ENCODE results near the gene IKBIP.
"Not testable (repeated sequence)": the region's sequence is repeated elsewhere in the genome, so short reads cannot be mapped to it uniquely, and the experiment has no call there.

The IKBIP gene

DNA sequence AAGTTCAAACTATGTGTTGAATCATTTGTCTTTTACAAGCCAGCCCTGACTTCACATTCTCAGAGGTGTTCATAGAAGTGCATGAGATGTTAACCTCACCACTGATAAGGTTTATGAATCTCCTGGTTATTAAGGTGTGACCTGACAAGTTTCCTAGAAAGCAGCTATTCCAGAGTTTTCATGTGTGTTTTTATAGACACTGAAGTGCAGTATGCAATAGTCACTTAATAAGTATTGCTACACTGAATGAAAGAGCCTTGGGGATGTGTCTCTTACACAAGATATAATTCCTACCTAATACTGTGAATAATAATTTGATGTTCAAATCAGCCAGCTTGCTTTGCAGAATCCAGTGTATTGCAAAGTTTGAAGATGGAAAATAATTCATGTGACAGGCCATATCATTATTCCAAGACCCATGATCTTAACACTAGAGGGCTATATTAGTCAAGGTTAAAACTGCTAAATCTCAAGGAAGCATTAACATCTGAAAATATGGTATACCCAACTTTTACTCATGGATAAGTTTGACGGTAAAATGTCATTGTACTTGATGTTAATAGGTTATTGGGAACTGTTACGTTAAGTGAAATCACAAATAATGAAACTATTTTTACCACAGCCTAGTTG, 38.1 kb downstream of the IKBIP start:
- Histone ChIP-seq H3K9me3 (ENCODE audit: control extremely low read depth in 1 of 5, control insufficient read depth in 4 of 5, insufficient read depth in 2 of 5, low read depth in 1 of 5, low read length in 4 of 5) (no peaks in the 10 kb centered on the region), H3K4me3 (ENCODE audit: control insufficient read depth in 1 of 7, extremely low read depth in 1 of 7, insufficient read depth in 4 of 7, low read depth in 2 of 7, low read length in 6 of 7) (peak overlapping the region in 1 of 7 experiments; percentile 26), H3K27ac (ENCODE audit: insufficient read depth in 1 of 2, low read depth in 1 of 2, low read length in 2 of 2, poor library complexity in 1 of 2, severe bottlenecking in 2 of 2) (no peak overlapping the region), H3K4me1 (ENCODE audit: control extremely low read depth in 1 of 4, control insufficient read depth in 4 of 4, insufficient read depth in 4 of 4, low read length in 3 of 4) (peaks cover 0 to 15% (median 7%) of the 10 kb centered on the region in 4 experiments), H3K36me3 (ENCODE audit: control insufficient read depth in 4 of 4, insufficient read depth in 4 of 4, low read length in 3 of 4) (peaks cover 8 to 31% (median 23%) of the 10 kb centered on the region in 4 experiments), H3K27me3 (replicated peaks in 2 of 5; ENCODE audit: control insufficient read depth in 4 of 5, insufficient read depth in 5 of 5, low read length in 4 of 5) (no peaks in the 10 kb centered on the region)
- no CpG with 5 or more reads among the region's 2 CpGs for WGBS (ENCODE audit: insufficient coverage)
- peak in 2 of 3 donors; percentile 27 to 33 for DNase-seq
- POLR2A ChIA-PET = interaction anchor here (0.6 kb wide), 1 partner anchor 16 kb away, joined by 3 read pairs; no protein-coding TSS in a partner anchor
- CTCF ChIA-PET = interaction anchor here (0.7 to 6.1 kb wide), 13 partner anchors 10 to 79 kb away, joined by 3 to 47 read pairs (median 5); partner anchors contain the start of gene SLC25A3

DNA sequence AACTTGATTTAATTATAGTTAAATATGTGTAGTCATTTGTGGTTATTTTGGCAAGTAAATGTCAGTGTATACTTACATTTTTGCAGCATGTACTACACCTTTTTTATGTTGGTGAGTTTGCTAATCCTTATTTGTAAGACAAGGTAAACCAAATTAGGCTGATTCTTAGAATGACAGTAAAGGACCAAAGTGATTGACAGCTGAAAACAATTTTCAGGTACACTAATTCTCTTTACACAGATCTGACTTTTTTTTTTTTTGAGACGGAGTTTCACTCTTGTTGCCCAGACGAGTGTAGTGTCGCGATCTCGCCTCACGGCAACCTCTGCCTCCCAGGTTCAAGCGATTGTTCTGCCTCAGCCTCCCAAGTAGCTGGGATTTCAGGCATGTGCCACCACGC, 42.7 kb downstream of the IKBIP start:
- Histone ChIP-seq H3K4me1 (ENCODE audit: control extremely low read depth in 1 of 4, control insufficient read depth in 4 of 4, insufficient read depth in 4 of 4, low read length in 3 of 4) (peaks cover 0 to 3% (median 1%) of the 10 kb centered on the region in 4 experiments), H3K27me3 (replicated peaks in 2 of 5; ENCODE audit: control insufficient read depth in 4 of 5, insufficient read depth in 5 of 5, low read length in 4 of 5) (no peaks in the 10 kb centered on the region), H3K27ac (ENCODE audit: insufficient read depth in 1 of 2, low read depth in 1 of 2, low read length in 2 of 2, poor library complexity in 1 of 2, severe bottlenecking in 2 of 2) (no peak overlapping the region), H3K9me3 (ENCODE audit: control extremely low read depth in 1 of 5, control insufficient read depth in 4 of 5, insufficient read depth in 2 of 5, low read depth in 1 of 5, low read length in 4 of 5) (no peaks in the 10 kb centered on the region), H3K36me3 (ENCODE audit: control insufficient read depth in 4 of 4, insufficient read depth in 4 of 4, low read length in 3 of 4) (peaks cover 21 to 72% (median 58%) of the 10 kb centered on the region in 4 experiments), H3K4me3 (ENCODE audit: control insufficient read depth in 1 of 7, extremely low read depth in 1 of 7, insufficient read depth in 4 of 7, low read depth in 2 of 7, low read length in 6 of 7) (no peak overlapping the region)
- no CpG with 5 or more reads among the region's 8 CpGs for WGBS (ENCODE audit: insufficient coverage)
- CTCF ChIA-PET = interaction anchor here (0.6 to 3.2 kb wide), 5 partner anchors 11 to 50 kb away, joined by 3 to 13 read pairs (median 3); no protein-coding TSS in a partner anchor
- DNase-seq = peak in 2 of 3 donors; percentile 30 to 36
- POLR2A ChIA-PET = interaction anchor here (0.6 to 0.7 kb wide), 2 partner anchors 51 to 105 kb away, joined by 3 to 8 read pairs; no protein-coding TSS in a partner anchor

DNA sequence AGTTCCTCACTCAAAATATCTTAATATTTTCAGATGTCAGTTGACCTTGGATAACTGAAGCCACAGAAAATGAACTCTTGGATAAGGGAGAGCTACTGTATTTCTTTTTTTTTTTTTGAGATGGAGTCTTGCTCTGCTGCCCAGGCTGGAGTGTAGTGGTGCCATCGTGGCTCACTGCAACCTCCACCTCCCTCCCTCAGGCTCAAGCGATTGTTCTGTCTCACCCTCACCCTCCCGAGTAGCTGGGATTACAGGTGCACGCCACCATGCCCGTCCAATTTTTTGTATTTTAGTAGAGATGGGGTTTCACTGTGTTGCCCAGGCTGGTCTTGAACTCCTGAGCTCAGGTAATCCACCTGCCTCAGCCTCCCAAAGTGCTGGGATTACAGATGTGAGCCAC, 47.3 kb downstream of the IKBIP start:
- DNase-seq; H3K27me3 ChIP-seq (replicated peaks in 2 of 5; ENCODE audit: control insufficient read depth in 4 of 5, insufficient read depth in 5 of 5, low read length in 4 of 5); H3K9me3 ChIP-seq (ENCODE audit: control extremely low read depth in 1 of 5, control insufficient read depth in 4 of 5, insufficient read depth in 2 of 5, low read depth in 1 of 5, low read length in 4 of 5); POLR2A ChIA-PET; H3K27ac ChIP-seq (ENCODE audit: insufficient read depth in 1 of 2, low read depth in 1 of 2, low read length in 2 of 2, poor library complexity in 1 of 2, severe bottlenecking in 2 of 2); H3K4me3 ChIP-seq (ENCODE audit: control insufficient read depth in 1 of 7, extremely low read depth in 1 of 7, insufficient read depth in 4 of 7, low read depth in 2 of 7, low read length in 6 of 7): not testable (repeated sequence)
- 100% methylated on average over 2 of the region's 5 CpGs for WGBS (ENCODE audit: insufficient coverage)
- CTCF ChIA-PET = interaction anchor here (1.3 to 5.2 kb wide), 3 partner anchors 8 to 38 kb away, joined by 3 to 47 read pairs (median 3); no protein-coding TSS in a partner anchor
- peaks cover 15 to 66% (median 46%) of the 10 kb centered on the region in 4 experiments for H3K36me3 ChIP-seq (ENCODE audit: control insufficient read depth in 4 of 4, insufficient read depth in 4 of 4, low read length in 3 of 4)
- peaks cover 10 to 20% (median 13%) of the 10 kb centered on the region in 4 experiments for H3K4me1 ChIP-seq (ENCODE audit: control extremely low read depth in 1 of 4, control insufficient read depth in 4 of 4, insufficient read depth in 4 of 4, low read length in 3 of 4)

DNA sequence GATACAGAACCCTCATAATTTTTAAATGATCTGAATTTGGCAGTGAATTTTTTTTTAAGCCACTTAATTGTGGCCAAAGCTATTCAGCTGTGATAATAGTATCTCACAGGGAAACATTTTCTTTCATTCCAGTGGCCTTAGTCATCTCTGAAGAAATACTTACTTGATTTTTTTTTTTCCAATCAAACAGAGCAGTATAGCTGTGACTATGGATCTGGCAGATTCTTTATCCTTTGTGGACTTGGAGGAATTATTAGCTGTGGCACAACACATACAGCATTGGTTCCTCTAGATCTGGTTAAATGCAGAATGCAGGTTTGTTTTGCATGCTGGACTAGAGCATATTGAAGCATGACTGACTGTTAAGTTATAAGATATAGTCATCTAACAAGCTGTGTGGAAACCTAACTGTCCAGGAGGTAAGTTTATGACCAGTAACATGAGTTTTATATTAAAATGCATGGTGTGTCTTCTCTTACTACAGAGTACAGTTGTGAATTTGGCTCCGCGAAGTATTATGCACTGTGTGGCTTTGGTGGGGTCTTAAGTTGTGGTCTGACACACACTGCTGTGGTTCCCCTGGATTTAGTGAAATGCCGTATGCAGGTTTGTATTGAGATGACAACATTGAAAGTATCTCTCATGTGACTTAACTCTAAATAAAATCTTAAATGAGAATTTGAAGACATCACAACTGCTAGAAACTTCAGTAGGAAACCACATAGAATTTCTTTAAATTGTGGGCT, 49.2 kb downstream of the IKBIP start:
- WGBS (ENCODE audit: insufficient coverage) = 90% methylated on average over 2 of the region's 3 CpGs
- no peaks in the 10 kb centered on the region for H3K9me3 ChIP-seq (ENCODE audit: control extremely low read depth in 1 of 5, control insufficient read depth in 4 of 5, insufficient read depth in 2 of 5, low read depth in 1 of 5, low read length in 4 of 5)
- ChIA-PET POLR2A (interaction anchor here (0.5 to 2.4 kb wide), 2 partner anchors 35 to 49 kb away, joined by 3 to 9 read pairs; partner anchors contain the start of genes APAF1 and IKBIP), CTCF (interaction anchor here (1.9 to 5.2 kb wide), 3 partner anchors 10 to 29 kb away, joined by 4 to 47 read pairs (median 5); no protein-coding TSS in a partner anchor)
- peaks cover 11 to 48% (median 34%) of the 10 kb centered on the region in 4 experiments for H3K36me3 ChIP-seq (ENCODE audit: control insufficient read depth in 4 of 4, insufficient read depth in 4 of 4, low read length in 3 of 4)
- peak overlapping the region in 6 of 7 experiments; percentile 85 to 100 (median 99) for H3K4me3 ChIP-seq (ENCODE audit: control insufficient read depth in 1 of 7, extremely low read depth in 1 of 7, insufficient read depth in 4 of 7, low read depth in 2 of 7, low read length in 6 of 7)
- DNase-seq = peak in 2 of 3 donors; percentile 25 to 29
- peaks cover 10 to 20% (median 13%) of the 10 kb centered on the region in 4 experiments for H3K4me1 ChIP-seq (ENCODE audit: control extremely low read depth in 1 of 4, control insufficient read depth in 4 of 4, insufficient read depth in 4 of 4, low read length in 3 of 4)
- peak overlapping the region; percentile 96 to 98 for H3K27ac ChIP-seq (ENCODE audit: insufficient read depth in 1 of 2, low read depth in 1 of 2, low read length in 2 of 2, poor library complexity in 1 of 2, severe bottlenecking in 2 of 2)
- H3K27me3 ChIP-seq (replicated peaks in 2 of 5; ENCODE audit: control insufficient read depth in 4 of 5, insufficient read depth in 5 of 5, low read length in 4 of 5) = no peaks in the 10 kb centered on the region

DNA sequence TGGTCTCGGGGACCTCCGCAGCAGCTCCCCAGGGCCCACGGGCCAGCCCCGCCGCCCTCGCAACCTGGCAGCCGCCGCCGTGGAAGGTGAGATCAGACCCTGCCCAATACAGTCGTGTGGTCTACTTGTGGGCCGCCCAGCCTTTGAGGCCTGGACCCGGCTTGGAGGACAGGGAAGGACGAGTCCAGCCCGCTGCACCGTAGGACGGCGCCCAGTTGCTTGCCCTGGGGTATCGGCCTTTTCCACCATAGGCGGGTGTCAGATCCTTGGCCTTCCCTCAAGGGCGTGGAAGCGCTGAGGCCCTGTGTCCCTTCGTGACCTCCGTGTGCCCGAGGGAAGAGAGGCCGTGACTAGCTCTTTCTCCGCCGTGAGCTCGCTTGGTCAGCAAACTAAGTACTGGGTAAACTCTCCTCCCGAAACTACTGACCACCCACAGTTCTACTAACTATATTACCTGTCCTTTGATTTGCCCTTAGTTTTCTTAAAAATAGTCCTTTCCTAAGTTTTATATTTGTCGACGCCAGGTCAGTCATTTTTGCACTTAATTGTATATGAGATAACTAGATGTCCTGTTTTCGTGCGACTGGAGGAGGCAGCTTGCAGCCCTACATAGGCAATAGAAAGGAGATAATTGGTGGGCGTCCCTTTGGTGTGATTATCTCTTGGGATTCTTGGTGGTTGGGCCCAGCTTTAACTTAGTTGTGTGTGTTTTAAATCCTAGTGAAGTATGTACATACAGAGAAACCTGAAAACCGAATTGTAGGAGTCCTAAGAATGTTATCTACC, 50.3 kb downstream of the IKBIP start:
- DNase-seq = peak in 1 of 3 donors; percentile 36
- under 1% methylated on average over 25 of the region's 35 CpGs for WGBS (ENCODE audit: insufficient coverage)
- CTCF ChIA-PET = interaction anchor here (0.7 to 5.2 kb wide), 7 partner anchors 11 to 57 kb away, joined by 3 to 47 read pairs (median 5); no protein-coding TSS in a partner anchor

DNA sequence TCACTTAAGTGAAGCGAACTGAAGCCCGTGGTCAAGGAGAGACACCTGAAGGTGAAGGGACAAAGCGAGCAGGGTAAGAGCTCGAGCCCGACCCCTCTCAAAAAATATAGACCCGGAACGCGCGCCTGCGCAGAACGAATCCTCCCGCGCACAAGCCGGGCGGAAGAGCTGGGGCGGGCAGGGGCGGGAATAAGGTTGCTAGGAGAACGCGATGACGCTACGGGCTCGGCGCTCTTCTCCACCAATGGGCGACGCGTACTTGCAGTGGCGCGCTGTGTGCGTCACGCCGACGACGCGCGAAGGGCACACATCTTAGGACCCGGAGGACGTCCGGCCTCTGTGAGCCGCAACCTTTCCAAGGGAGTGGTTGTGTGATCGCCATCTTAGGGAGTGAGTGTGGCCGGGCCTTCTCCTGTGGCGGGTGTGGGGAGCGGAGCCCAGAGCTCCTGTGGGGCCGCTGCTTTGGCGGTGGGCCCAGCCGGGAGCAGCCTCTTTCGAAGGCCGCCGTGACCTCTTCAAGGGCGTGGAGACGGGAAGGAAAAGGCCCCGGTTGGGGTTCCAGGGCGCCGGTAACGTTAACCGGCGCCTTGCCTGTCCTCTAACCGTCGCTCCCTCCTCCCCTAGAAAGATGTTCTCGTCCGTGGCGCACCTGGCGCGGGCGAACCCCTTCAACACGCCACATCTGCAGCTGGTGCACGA, 51.1 kb downstream of the IKBIP start, which contains the start of gene SLC25A3:
Gene SLC25A3 (plus strand): TSS at position 336 of the 699 bp plus-strand sequence. CDS start 293 bp downstream, at position 629.
- peak; percentile 98 to 99 (median 99) for DNase-seq
- peaks cover 10 to 20% (median 13%) of the 10 kb centered on the region in 4 experiments for H3K4me1 ChIP-seq (ENCODE audit: control extremely low read depth in 1 of 4, control insufficient read depth in 4 of 4, insufficient read depth in 4 of 4, low read length in 3 of 4)
- CTCF ChIA-PET = interaction anchor here (1.1 to 5.2 kb wide), 8 partner anchors 12 to 58 kb away, joined by 3 to 47 read pairs (median 4); no protein-coding TSS in a partner anchor
- H3K36me3 ChIP-seq (ENCODE audit: control insufficient read depth in 4 of 4, insufficient read depth in 4 of 4, low read length in 3 of 4) = peaks cover 5 to 33% (median 21%) of the 10 kb centered on the region in 4 experiments
- H3K27me3 ChIP-seq (replicated peaks in 2 of 5; ENCODE audit: control insufficient read depth in 4 of 5, insufficient read depth in 5 of 5, low read length in 4 of 5) = no peaks in the 10 kb centered on the region
- no peaks in the 10 kb centered on the region for H3K9me3 ChIP-seq (ENCODE audit: control extremely low read depth in 1 of 5, control insufficient read depth in 4 of 5, insufficient read depth in 2 of 5, low read depth in 1 of 5, low read length in 4 of 5)
- peak within 1 kb of the TSS; percentile 85 to 100 (median 99) for H3K4me3 ChIP-seq (ENCODE audit: control insufficient read depth in 1 of 7, extremely low read depth in 1 of 7, insufficient read depth in 4 of 7, low read depth in 2 of 7, low read length in 6 of 7)
- POLR2A ChIA-PET = interaction anchor here (0.5 to 2.4 kb wide), 6 partner anchors 8 to 56 kb away, joined by 3 to 9 read pairs (median 3); partner anchors contain the start of genes APAF1 and IKBIP
- 0% methylated on average over 53 of the region's 67 CpGs for WGBS (ENCODE audit: insufficient coverage)
- peak within 1 kb of the TSS; percentile 96 to 98 for H3K27ac ChIP-seq (ENCODE audit: insufficient read depth in 1 of 2, low read depth in 1 of 2, low read length in 2 of 2, poor library complexity in 1 of 2, severe bottlenecking in 2 of 2)

More for the DNA sequence above, 50.3 kb downstream of the IKBIP start:
- no peaks in the 10 kb centered on the region for H3K27me3 ChIP-seq (replicated peaks in 2 of 5; ENCODE audit: control insufficient read depth in 4 of 5, insufficient read depth in 5 of 5, low read length in 4 of 5)
- no peaks in the 10 kb centered on the region for H3K9me3 ChIP-seq (ENCODE audit: control extremely low read depth in 1 of 5, control insufficient read depth in 4 of 5, insufficient read depth in 2 of 5, low read depth in 1 of 5, low read length in 4 of 5)
- H3K36me3 ChIP-seq (ENCODE audit: control insufficient read depth in 4 of 4, insufficient read depth in 4 of 4, low read length in 3 of 4) = peaks cover 5 to 38% (median 24%) of the 10 kb centered on the region in 4 experiments
- POLR2A ChIA-PET = interaction anchor here (2.4 kb wide), 1 partner anchor 50 kb away, joined by 9 read pairs; the partner anchor contains the start of genes APAF1 and IKBIP
- peak overlapping the region; percentile 96 to 98 for H3K27ac ChIP-seq (ENCODE audit: insufficient read depth in 1 of 2, low read depth in 1 of 2, low read length in 2 of 2, poor library complexity in 1 of 2, severe bottlenecking in 2 of 2)
- peak overlapping the region; percentile 85 to 100 (median 99) for H3K4me3 ChIP-seq (ENCODE audit: control insufficient read depth in 1 of 7, extremely low read depth in 1 of 7, insufficient read depth in 4 of 7, low read depth in 2 of 7, low read length in 6 of 7)
- peaks cover 10 to 20% (median 13%) of the 10 kb centered on the region in 4 experiments for H3K4me1 ChIP-seq (ENCODE audit: control extremely low read depth in 1 of 4, control insufficient read depth in 4 of 4, insufficient read depth in 4 of 4, low read length in 3 of 4)

All from common myeloid progenitor, CD34-positive (primary cell).